Aortic smooth muscle cell (primary cell): ENCODE data around the gene FLYWCH1. TPM values are rescaled to one million over a fixed set of nuclear protein-coding genes. Genes with fewer than 3 reads are reported as not detected.

Experiments
- total RNA-seq: library from RNA; depleted of rRNA; stranded (reverse); fragments of >200 nt; gene quantifications from 2 replicates; pipeline ENCODE4 v1.2.3, GENCODE V29; 2014

Gene FLYWCH1
- 35.6 and 38.4 TPM in 2 replicates for total RNA-seq

DNA sequence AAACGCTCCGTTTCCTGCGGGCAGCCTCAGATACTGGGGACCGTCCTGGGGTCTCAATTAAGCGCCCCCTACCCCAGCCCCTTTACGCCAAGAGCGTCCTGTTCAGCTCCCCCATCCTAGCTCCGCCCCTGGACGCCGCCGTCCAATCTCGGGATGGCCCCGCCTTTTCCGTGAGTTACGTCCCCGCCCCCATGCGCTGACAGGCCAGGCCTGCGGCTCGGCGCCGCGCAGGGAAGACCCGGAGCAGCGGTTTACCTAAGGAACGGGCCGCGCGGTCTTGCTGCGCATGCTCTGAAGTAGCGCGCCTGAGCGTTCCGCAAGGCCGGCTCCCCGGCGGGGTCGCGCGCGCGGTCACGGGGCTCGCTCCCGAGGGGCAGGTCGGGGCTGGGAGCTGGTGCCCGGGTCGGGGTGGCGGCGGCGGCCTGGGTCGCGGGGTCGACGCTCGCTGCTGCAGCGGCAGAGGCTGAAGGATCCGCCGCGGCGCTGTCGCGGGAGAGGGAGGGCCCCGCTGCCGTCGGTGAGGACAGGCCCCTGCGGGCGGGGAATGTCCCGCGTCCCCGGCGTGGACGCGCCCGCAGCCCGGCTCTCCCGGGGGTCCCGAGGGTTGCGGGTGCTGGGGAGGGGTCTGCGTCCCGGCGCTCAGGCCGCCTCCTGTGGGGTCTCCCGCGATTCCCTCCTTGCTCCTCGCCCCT lies at the start of gene FLYWCH1:
Gene FLYWCH1 (plus strand): TSS at position 294 of the 692 bp plus-strand sequence. CDS start 17,755 bp downstream, outside the sequence.

GRCh38 chr16:2882650-2883457 lies 28.9 kb upstream of the FLYWCH1 start, which contains the start of gene FLYWCH2:
TSS of gene FLYWCH2 (plus strand) at chr16:2883215. CDS start at chr16:2896450, 13,235 bp downstream.

GRCh38 chr16:2963723-2964474 lies 52.2 kb downstream of the FLYWCH1 start, which contains the start of gene KREMEN2:
TSS of gene KREMEN2 (plus strand) at chr16:2964275. CDS start at chr16:2964521, 246 bp downstream.

GRCh38 chr16:2968738-2969544 lies 57.2 kb downstream of the FLYWCH1 start, which contains the start of gene PAQR4:
TSS of gene PAQR4 (plus strand) at chr16:2969348. CDS start at chr16:2969675, 327 bp downstream.

GRCh38 chr16:2980227-2981176 lies 68.8 kb downstream of the FLYWCH1 start, which contains the start of gene PKMYT1:
TSS of gene PKMYT1 (minus strand) at chr16:2980446. CDS start at chr16:2979657, 789 bp downstream.

Other genes with a start within 250 kb of the FLYWCH1 start
- gene KCTD5, start 229.4 kb upstream of the FLYWCH1 start, total RNA-seq = 22.5 and 24.8 TPM in 2 replicates
- 0.56 and 0.92 TPM in 2 replicates for gene PRSS27, start 191.7 kb upstream of the FLYWCH1 start, total RNA-seq
- gene SRRM2, start 159.3 kb upstream of the FLYWCH1 start, total RNA-seq = 41.4 and 47.7 TPM in 2 replicates
- 355 and 449 TPM in 2 replicates for gene ELOB, start 134.7 kb upstream of the FLYWCH1 start, total RNA-seq
- gene PRSS33, start 124.4 kb upstream of the FLYWCH1 start, total RNA-seq = not detected in 2 replicates
- not detected in 2 replicates for gene PRSS41, start 113.5 kb upstream of the FLYWCH1 start, total RNA-seq
- gene PRSS21, start 94.7 kb upstream of the FLYWCH1 start, total RNA-seq = not detected in 2 replicates
- gene ZG16B, start 81.6 kb upstream of the FLYWCH1 start, total RNA-seq = 0.25 and 3.7 TPM in 2 replicates
- not detected in 2 replicates for gene PRSS22, start 53.8 kb upstream of the FLYWCH1 start, total RNA-seq
- gene FLYWCH2, start 28.7 kb upstream of the FLYWCH1 start, total RNA-seq = 56.6 and 63.1 TPM in 2 replicates
- gene KREMEN2, start 52.3 kb downstream of the FLYWCH1 start, total RNA-seq = not detected in 2 replicates
- gene PAQR4, start 57.4 kb downstream of the FLYWCH1 start, total RNA-seq = 6.5 and 12.6 TPM in 2 replicates
- gene PKMYT1, start 68.5 kb downstream of the FLYWCH1 start, total RNA-seq = 3.4 and 5.9 TPM in 2 replicates
- gene CLDN9, start 101.0 kb downstream of the FLYWCH1 start, total RNA-seq = not detected in 2 replicates
- gene CLDN6, start 106.3 kb downstream of the FLYWCH1 start, total RNA-seq = not detected in 2 replicates
- gene TNFRSF12A, start 108.4 kb downstream of the FLYWCH1 start, total RNA-seq = 265 and 335 TPM in 2 replicates
- 17.0 and 27.1 TPM in 2 replicates for gene HCFC1R1, start 112.0 kb downstream of the FLYWCH1 start, total RNA-seq
- gene THOC6, start 112.1 kb downstream of the FLYWCH1 start, total RNA-seq = 14.1 and 15.0 TPM in 2 replicates
- 0.13 TPM in 1 of 2 replicates, not detected in the other for gene BICDL2, start 125.0 kb downstream of the FLYWCH1 start, total RNA-seq
- gene MMP25, start 134.6 kb downstream of the FLYWCH1 start, total RNA-seq = not detected in 2 replicates
- gene IL32, start 153.7 kb downstream of the FLYWCH1 start, total RNA-seq = 3.4 and 4.4 TPM in 2 replicates
- gene ZSCAN10, start 187.4 kb downstream of the FLYWCH1 start, total RNA-seq = not detected in 2 replicates
- 12.6 and 13.6 TPM in 2 replicates for gene ZNF205, start 200.7 kb downstream of the FLYWCH1 start, total RNA-seq
- 3.2 and 5.7 TPM in 2 replicates for gene ZNF213, start 223.1 kb downstream of the FLYWCH1 start, total RNA-seq